H9 (cell line): ENCODE results near the gene RTN1. TPM values are rescaled to one million over a fixed set of nuclear protein-coding genes. Genes with fewer than 3 reads are reported as not detected.

Experiments
- DNase-seq: peaks from one replicate; pipeline ENCODE4 v3.0.0-alpha.2; 2017
- H2AFZ ChIP-seq: one replicate; pipeline ENCODE4 v1.6.1; 2013; ENCODE audit warnings: mild to moderate bottlenecking, low read length, control low read depth, moderate library complexity
- H2AK5ac ChIP-seq: 2 replicates; pipeline ENCODE4 v1.6.1; 2013; ENCODE audit warnings: low read length, control low read depth, mixed read lengths; ENCODE audit not compliant: insufficient read length
- H2BK120ac ChIP-seq: one replicate; pipeline ENCODE4 v1.6.1; 2013; ENCODE audit warnings: low read depth, mild to moderate bottlenecking, low read length, control low read depth, inconsistent platforms; ENCODE audit not compliant: poor library complexity, severe bottlenecking
- H2BK12ac ChIP-seq: 2 replicates; pipeline ENCODE4 v1.6.1; 2013; ENCODE audit warnings: low read length, control low read depth, mixed read lengths, low read depth; ENCODE audit not compliant: insufficient read length
- H2BK15ac ChIP-seq: 2 replicates; pipeline ENCODE4 v1.6.1; 2013; ENCODE audit warnings: low read depth, low read length, control low read depth
- H2BK20ac ChIP-seq: one replicate; pipeline ENCODE4 v1.6.1; 2013; ENCODE audit warnings: low read depth, mild to moderate bottlenecking, low read length, control low read depth, inconsistent platforms; ENCODE audit not compliant: poor library complexity, severe bottlenecking
- H2BK5ac ChIP-seq: 2 replicates; pipeline ENCODE4 v1.6.1; 2013; ENCODE audit warnings: low read length, control low read depth, mixed read lengths; ENCODE audit not compliant: insufficient read length
- H3K14ac ChIP-seq: 2 replicates; pipeline ENCODE4 v1.6.1; 2013; ENCODE audit warnings: low read length, control low read depth; ENCODE audit not compliant: insufficient read depth
- H3K18ac ChIP-seq: 2 replicates; pipeline ENCODE4 v1.6.1; 2013; ENCODE audit warnings: low read depth, mild to moderate bottlenecking, mixed read lengths, low read length, control low read depth; ENCODE audit not compliant: insufficient read length
- H3K23ac ChIP-seq: 2 replicates; pipeline ENCODE4 v1.6.1; 2013; ENCODE audit warnings: low read length, control low read depth, mixed read lengths, low read depth; ENCODE audit not compliant: insufficient read length
- H3K23me2 ChIP-seq: 2 replicates; pipeline ENCODE4 v1.6.1; 2013; ENCODE audit warnings: low read depth, mild to moderate bottlenecking, mixed read lengths, low read length, control low read depth; ENCODE audit not compliant: insufficient read length, poor library complexity, severe bottlenecking
- H3K27ac ChIP-seq: 2 replicates; pipeline ENCODE4 v1.5.1; 2013; ENCODE audit warnings: low read length, control low read depth, mixed read lengths, low read depth; ENCODE audit not compliant: insufficient read length
- H3K27me3 ChIP-seq: 2 replicates; pipeline ENCODE4 v1.6.1; 2013; ENCODE audit warnings: low read length, control low read depth, inconsistent platforms; ENCODE audit not compliant: insufficient read depth
- H3K4ac ChIP-seq: 2 replicates; pipeline ENCODE4 v1.6.1; 2013; ENCODE audit warnings: low read depth, mild to moderate bottlenecking, control low read depth, inconsistent platforms, low read length, moderate library complexity
- H3K4me1 ChIP-seq: 2 replicates; pipeline ENCODE4 v1.6.1; 2013; ENCODE audit warnings: low read length, control low read depth, inconsistent platforms; ENCODE audit not compliant: insufficient read depth
- H3K4me2 ChIP-seq: 2 replicates; pipeline ENCODE4 v1.6.1; 2013; ENCODE audit warnings: low read length, control low read depth, mixed read lengths; ENCODE audit not compliant: insufficient read length, insufficient read depth
- H3K56ac ChIP-seq: 2 replicates; pipeline ENCODE4 v1.6.1; 2013; ENCODE audit warnings: low read depth, mild to moderate bottlenecking, mixed read lengths, low read length, control low read depth; ENCODE audit not compliant: insufficient read length
- H3K79me1 ChIP-seq: 2 replicates; pipeline ENCODE4 v1.6.1; 2013; ENCODE audit warnings: low read depth, mild to moderate bottlenecking, moderate library complexity, low read length, control low read depth, inconsistent platforms; ENCODE audit not compliant: insufficient read depth, poor library complexity, severe bottlenecking
- H3K79me2 ChIP-seq: 2 replicates; pipeline ENCODE4 v1.6.1; 2013; ENCODE audit warnings: low read length, control low read depth, inconsistent platforms; ENCODE audit not compliant: insufficient read depth
- H3K9ac ChIP-seq: 2 replicates; pipeline ENCODE4 v1.6.1; 2013; ENCODE audit warnings: low read length, control low read depth, mixed read lengths; ENCODE audit not compliant: insufficient read length; ENCODE audit errors: extremely low read depth
- H3K9me3 ChIP-seq: one replicate; pipeline ENCODE4 v1.6.1; 2013; ENCODE audit warnings: low read depth, low read length, inconsistent platforms; ENCODE audit not compliant: control insufficient read depth
- H3T11ph ChIP-seq: one replicate; pipeline ENCODE4 v1.6.1; 2013; ENCODE audit warnings: mild to moderate bottlenecking, low read length, control low read depth, inconsistent platforms
- H4K20me1 ChIP-seq: one replicate; pipeline ENCODE4 v1.6.1; 2013; ENCODE audit not compliant: control insufficient read depth, insufficient read length, insufficient read depth
- H4K5ac ChIP-seq: 2 replicates; pipeline ENCODE4 v1.6.1; 2013; ENCODE audit warnings: low read depth, mild to moderate bottlenecking, mixed read lengths, low read length, control low read depth; ENCODE audit not compliant: insufficient read length
- H4K8ac ChIP-seq: replicated peaks from 2 replicates; pipeline ENCODE4 v1.6.1; 2013; ENCODE audit warnings: low read length, control low read depth, mixed read lengths, low read depth; ENCODE audit not compliant: insufficient read length
- H4K91ac ChIP-seq: 2 replicates; pipeline ENCODE4 v1.6.1; 2013; ENCODE audit warnings: low read depth, mild to moderate bottlenecking, moderate library complexity, mixed read lengths, low read length, control low read depth; ENCODE audit not compliant: insufficient read length
- H3K27ac Mint-ChIP-seq, 3 experiments: 2 replicates in 2 of 3; 3 replicates in 1 of 3; pipeline ENCODE4 v1.8.0; 2020 to 2021; ENCODE audit warnings: mixed read lengths in 3 of 3, mild to moderate bottlenecking in 1 of 3, moderate library complexity in 1 of 3
- H3K27me3 Mint-ChIP-seq: 2 replicates; pipeline ENCODE4 v1.8.0; 2021; ENCODE audit warnings: low read depth, mild to moderate bottlenecking, moderate library complexity, mixed read lengths
- H3K36me3 Mint-ChIP-seq, 3 experiments: 2 replicates in 2 of 3; 3 replicates in 1 of 3; pipeline ENCODE4 v1.8.0; 2020 to 2021; ENCODE audit warnings: low read depth in 3 of 3, mixed read lengths in 3 of 3; ENCODE audit not compliant: insufficient read depth in 1 of 3
- H3K4me1 Mint-ChIP-seq, 2 experiments: 2 replicates each; pipeline ENCODE4 v1.8.0; 2020; ENCODE audit warnings: mixed read lengths in 2 of 2
- H3K4me3 Mint-ChIP-seq, 2 experiments: 2 replicates in 1 of 2; 3 replicates in 1 of 2; pipeline ENCODE4 v1.8.0; 2020 to 2021; ENCODE audit warnings: mild to moderate bottlenecking in 2 of 2, mixed read lengths in 2 of 2, moderate library complexity in 1 of 2
- H3K9me3 Mint-ChIP-seq, 2 experiments: 2 replicates in 1 of 2; 3 replicates in 1 of 2; pipeline ENCODE4 v1.8.0; 2020; ENCODE audit warnings: mild to moderate bottlenecking in 2 of 2, mixed read lengths in 2 of 2, moderate library complexity in 1 of 2
- total RNA-seq: library from RNA; stranded (reverse); gene quantifications from 2 replicates; pipeline ENCODE4 v1.2.1, GENCODE V29; 2021
- TF ChIP-seq, protein P1 (sequence below): fragments of 200-600 bp; sonication (generic); conservative IDR thresholded peaks from 3 replicates; pipeline ENCODE4 v1.8.0; 2021; ENCODE audit warnings: antibody characterized with exemption, mild to moderate bottlenecking

The RTN1 gene
- total RNA-seq, 1 experiment from 2014 or later, result 1.8 TPM

DNA sequence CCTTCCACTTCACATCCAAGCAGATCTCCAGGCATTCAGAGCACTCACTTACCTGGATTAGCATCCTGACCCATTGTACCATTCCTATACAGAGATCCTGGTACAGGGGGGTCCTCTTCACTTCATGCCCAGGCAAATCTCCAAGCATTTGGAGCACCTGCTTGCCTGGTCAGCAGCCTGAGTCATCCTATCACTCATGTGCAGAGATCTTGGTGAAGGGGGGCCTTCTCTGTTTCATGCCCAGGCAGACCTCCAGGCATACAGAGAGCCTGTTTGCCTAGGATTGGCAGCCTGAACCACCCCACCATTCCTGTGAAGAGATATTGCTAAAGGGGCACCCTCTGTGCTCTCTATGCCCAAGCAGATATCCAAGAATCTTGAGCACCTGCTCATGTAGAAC, 182.9 kb downstream of the RTN1 start:
- Histone ChIP-seq H2BK5ac (no peak overlapping the region), H3K79me2 (no peaks in the 10 kb centered on the region), H4K5ac (no peak overlapping the region), H3K4me1 (no peaks in the 10 kb centered on the region), H3K14ac (no peak overlapping the region), H3K18ac (no peak overlapping the region), H3K56ac (no peak overlapping the region), H2AK5ac (no peak overlapping the region), H3T11ph (no peak overlapping the region), H3K9me3 (no peaks in the 10 kb centered on the region), H2AFZ (no peak overlapping the region), H3K4me2 (no peak overlapping the region), H3K79me1 (no peaks in the 10 kb centered on the region), H4K91ac (no peak overlapping the region), H2BK12ac (no peak overlapping the region), H4K8ac (no peak overlapping the region), H2BK15ac (no peak overlapping the region), H2BK120ac (no peak overlapping the region), H4K20me1 (no peaks in the 10 kb centered on the region), H2BK20ac (no peak overlapping the region), H3K27me3 (no peaks in the 10 kb centered on the region), H3K23ac (no peak overlapping the region), H3K27ac (no peak overlapping the region), H3K4ac (no peak overlapping the region), H3K9ac (no peak overlapping the region), H3K23me2 (no peaks in the 10 kb centered on the region)
- Mint-ChIP-seq H3K27me3 (peaks cover 3% of the 10 kb centered on the region), H3K4me1 (peaks cover 3 to 6% of the 10 kb centered on the region in 2 experiments; a peak in 3 of 4 replicates), H3K4me3 (no peak overlapping the region), H3K36me3 (no peaks in the 10 kb centered on the region; a peak in 1 of 7 replicates), H3K9me3 (no peaks in the 10 kb centered on the region; a peak in 2 of 5 replicates), H3K27ac (no peak overlapping the region)
- no peak for DNase-seq
- TF ChIP-seq, protein P1, sequence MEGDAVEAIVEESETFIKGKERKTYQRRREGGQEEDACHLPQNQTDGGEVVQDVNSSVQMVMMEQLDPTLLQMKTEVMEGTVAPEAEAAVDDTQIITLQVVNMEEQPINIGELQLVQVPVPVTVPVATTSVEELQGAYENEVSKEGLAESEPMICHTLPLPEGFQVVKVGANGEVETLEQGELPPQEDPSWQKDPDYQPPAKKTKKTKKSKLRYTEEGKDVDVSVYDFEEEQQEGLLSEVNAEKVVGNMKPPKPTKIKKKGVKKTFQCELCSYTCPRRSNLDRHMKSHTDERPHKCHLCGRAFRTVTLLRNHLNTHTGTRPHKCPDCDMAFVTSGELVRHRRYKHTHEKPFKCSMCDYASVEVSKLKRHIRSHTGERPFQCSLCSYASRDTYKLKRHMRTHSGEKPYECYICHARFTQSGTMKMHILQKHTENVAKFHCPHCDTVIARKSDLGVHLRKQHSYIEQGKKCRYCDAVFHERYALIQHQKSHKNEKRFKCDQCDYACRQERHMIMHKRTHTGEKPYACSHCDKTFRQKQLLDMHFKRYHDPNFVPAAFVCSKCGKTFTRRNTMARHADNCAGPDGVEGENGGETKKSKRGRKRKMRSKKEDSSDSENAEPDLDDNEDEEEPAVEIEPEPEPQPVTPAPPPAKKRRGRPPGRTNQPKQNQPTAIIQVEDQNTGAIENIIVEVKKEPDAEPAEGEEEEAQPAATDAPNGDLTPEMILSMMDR, result no peak
